Activated naive CD4-positive, alpha-beta T cell treated with anti-CD3 and anti-CD28 coated beads, Interleukin-2, amount 50 U/mL, for 72 hours (primary cell): ENCODE data around the gene PLCB4. TPM values are rescaled to one million over a fixed set of nuclear protein-coding genes. Genes with fewer than 3 reads are reported as not detected.

Source experiments
- ATAC-seq, 2 donors: fragments of 150-1000 bp; cut with Tn5 transposase; 2 replicates each; pipeline ENCODE4 v1.10.0; 2021; ENCODE audit warnings: mild to moderate bottlenecking in 2 of 2, moderate library complexity in 2 of 2
- DNase-seq, 2 donors: peaks; one replicate each; pipeline ENCODE4 v3.0.0; 2021 to 2022; ENCODE audit warnings: low spot score in 2 of 2
- H3K27ac Mint-ChIP-seq, 2 donors: one replicate each; pipeline ENCODE4 v1.8.0; 2022; ENCODE audit warnings: mild to moderate bottlenecking in 2 of 2, mixed read lengths in 2 of 2
- H3K36me3 Mint-ChIP-seq, 2 donors: one replicate each; pipeline ENCODE4 v1.8.0; 2022; ENCODE audit warnings: mixed read lengths in 2 of 2
- H3K9me3 Mint-ChIP-seq, 2 donors: one replicate each; pipeline ENCODE4 v1.8.0; 2022; ENCODE audit warnings: mixed read lengths in 2 of 2
- total RNA-seq, 2 donors: library from RNA; stranded (reverse); gene quantifications; one replicate each; pipeline ENCODE4 v1.2.3, GENCODE V29; 2022

Gene PLCB4
- total RNA-seq, 2 donors from 2014 or later, result not detected

DNA sequence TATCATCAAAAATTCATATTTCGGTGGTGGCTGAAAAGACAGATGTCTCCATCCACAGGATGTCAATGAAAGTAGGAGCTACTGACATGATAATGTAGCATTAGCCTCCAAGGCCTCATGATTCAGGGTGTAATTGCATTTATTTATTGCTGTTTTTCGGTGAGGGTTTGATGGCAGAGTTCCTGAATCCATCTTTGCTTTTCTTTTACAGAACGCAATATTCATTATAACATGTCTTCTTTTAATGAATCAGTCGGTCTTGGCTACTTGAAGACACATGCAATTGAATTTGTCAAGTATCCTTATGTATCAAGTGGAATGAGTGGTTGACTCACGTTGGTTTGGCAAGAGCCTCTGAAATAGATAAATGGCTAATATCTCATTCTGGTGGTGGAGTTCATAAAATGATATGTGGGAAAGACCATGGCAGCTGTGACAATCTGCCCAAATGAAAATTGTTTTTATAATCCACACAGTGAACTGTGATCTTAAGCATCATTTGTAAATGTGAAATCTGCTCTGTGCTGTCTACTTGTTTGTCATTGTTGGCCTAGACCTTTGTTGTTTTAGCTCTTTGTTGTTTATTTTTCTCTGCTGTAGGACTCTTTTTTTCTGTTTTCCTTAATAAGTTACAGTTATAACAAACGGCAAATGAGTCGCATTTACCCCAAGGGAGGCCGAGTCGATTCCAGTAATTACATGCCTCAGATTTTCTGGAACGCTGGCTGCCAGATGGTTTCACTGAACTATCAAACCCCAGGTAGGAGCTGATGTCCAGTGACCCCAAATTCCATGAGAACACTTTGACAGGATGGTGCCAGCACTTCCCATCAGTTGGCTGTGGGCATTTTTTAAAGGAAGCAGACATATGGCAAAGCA, 339.8 kb downstream of the PLCB4 start:
- DNase-seq, result no peak
- ATAC-seq, result no peak
- H3K36me3 Mint-ChIP-seq, result no peaks in the 10 kb centered on the region

GRCh38 chr20:9409352-9409751, 340.5 kb downstream of the PLCB4 start:
- no peaks in the 10 kb centered on the region for H3K36me3 Mint-ChIP-seq
- no peaks in the 10 kb centered on the region for H3K9me3 Mint-ChIP-seq
- H3K27ac Mint-ChIP-seq, result no peak overlapping the region
- ATAC-seq (no peak), DNase-seq (no peak)

More for the DNA sequence above, 339.8 kb downstream of the PLCB4 start:
- Mint-ChIP-seq H3K9me3 (no peaks in the 10 kb centered on the region), H3K27ac (no peak overlapping the region)

GRCh38 chr20:9409981-9410380, 341.1 kb downstream of the PLCB4 start:
- H3K9me3 Mint-ChIP-seq, result no peaks in the 10 kb centered on the region
- ATAC-seq, result no peak
- DNase-seq, result no peak
- no peaks in the 10 kb centered on the region for H3K36me3 Mint-ChIP-seq
- H3K27ac Mint-ChIP-seq, result no peak overlapping the region

DNA sequence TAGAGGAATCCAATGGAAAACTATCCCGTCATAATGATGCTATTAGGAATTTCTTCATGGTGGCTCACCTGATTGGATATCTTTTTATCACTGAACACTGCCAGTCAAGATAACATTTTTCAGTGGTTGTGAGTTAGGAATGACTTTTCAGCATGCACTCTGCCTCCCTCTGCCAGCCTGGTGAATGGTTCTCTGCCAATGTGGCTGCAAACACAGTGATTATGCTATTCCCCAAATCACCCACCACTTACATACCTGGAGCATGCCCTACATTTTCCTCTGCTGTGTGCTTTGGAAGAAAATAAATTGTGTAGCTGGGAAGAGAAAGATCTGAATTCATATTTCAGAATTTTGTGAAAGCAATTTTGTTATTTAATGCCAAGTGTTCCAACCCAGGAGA, 342.9 kb downstream of the PLCB4 start:
- Mint-ChIP-seq H3K27ac (no peak overlapping the region), H3K9me3 (no peaks in the 10 kb centered on the region), H3K36me3 (no peaks in the 10 kb centered on the region)
- DNase-seq (no peak), ATAC-seq (no peak)

GRCh38 chr20:9412309-9412708, 343.4 kb downstream of the PLCB4 start:
- no peaks in the 10 kb centered on the region for H3K9me3 Mint-ChIP-seq
- DNase-seq (no peak), ATAC-seq (no peak)
- no peak overlapping the region for H3K27ac Mint-ChIP-seq
- no peaks in the 10 kb centered on the region for H3K36me3 Mint-ChIP-seq

DNA sequence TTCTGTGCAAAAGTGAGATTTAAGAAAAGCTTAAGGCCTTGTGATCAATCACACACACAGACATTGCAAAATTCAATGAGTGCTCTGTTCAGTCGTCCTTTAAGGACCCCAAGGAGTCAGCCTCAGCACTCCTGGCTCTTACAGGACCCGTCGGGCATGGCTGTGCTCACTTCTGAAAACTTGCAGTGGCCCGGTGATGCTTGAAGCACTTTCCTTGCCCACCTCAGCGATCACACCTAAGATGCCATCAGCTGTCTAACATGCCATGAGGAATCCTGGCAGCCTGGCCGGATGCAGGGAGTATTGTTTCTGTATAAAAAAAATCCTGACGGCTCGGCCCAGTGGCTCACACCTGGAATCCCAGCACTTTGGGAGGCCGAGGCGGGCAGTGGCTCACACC, 344.1 kb downstream of the PLCB4 start:
- DNase-seq (no peak), ATAC-seq (no peak)
- H3K9me3 Mint-ChIP-seq, result no peaks in the 10 kb centered on the region
- no peaks in the 10 kb centered on the region for H3K36me3 Mint-ChIP-seq
- no peak overlapping the region for H3K27ac Mint-ChIP-seq

- H3K27ac Mint-ChIP-seq, result no peak overlapping the region
- ATAC-seq (no peak), DNase-seq (no peak)
- H3K36me3 Mint-ChIP-seq, result no peaks in the 10 kb centered on the region
- H3K9me3 Mint-ChIP-seq, result no peaks in the 10 kb centered on the region
These were observed 346.5 kb downstream of the PLCB4 start for GRCh38 chr20:9415426-9415825.

- ATAC-seq (no peak), DNase-seq (no peak)
- Mint-ChIP-seq H3K27ac (no peak overlapping the region), H3K36me3 (no peaks in the 10 kb centered on the region), H3K9me3 (no peaks in the 10 kb centered on the region)
These were observed 347.5 kb downstream of the PLCB4 start for GRCh38 chr20:9416421-9416820.

DNA sequence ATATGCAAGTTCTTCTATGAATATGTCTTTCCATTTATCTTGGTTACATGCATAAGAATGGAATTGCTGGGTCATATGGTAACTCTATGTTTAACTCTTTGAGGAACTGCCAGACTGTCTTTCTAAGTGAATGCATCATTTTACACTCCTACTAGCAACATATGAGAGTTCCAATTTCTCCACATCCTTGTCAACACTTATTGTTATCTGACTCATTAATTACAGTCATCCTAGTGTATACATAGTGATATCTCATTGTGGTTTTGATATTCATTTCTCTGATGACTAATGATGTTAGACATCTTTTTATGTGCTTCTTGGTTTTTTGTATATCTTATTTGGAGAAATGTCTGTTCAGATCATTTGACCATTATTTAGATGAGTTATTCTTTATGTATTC, 348.8 kb downstream of the PLCB4 start:
- H3K27ac Mint-ChIP-seq, result no peak overlapping the region
- ATAC-seq (peak in 1 of 2 donors; percentile 98), DNase-seq (no peak)
- H3K36me3 Mint-ChIP-seq, result no peaks in the 10 kb centered on the region
- no peaks in the 10 kb centered on the region for H3K9me3 Mint-ChIP-seq

GRCh38 chr20:9422321-9423057, 353.6 kb downstream of the PLCB4 start:
- Mint-ChIP-seq H3K9me3 (no peaks in the 10 kb centered on the region), H3K36me3 (no peaks in the 10 kb centered on the region), H3K27ac (no peak overlapping the region)
- ATAC-seq, result no peak
- DNase-seq, result no peak

GRCh38 chr20:9424551-9424950, 355.7 kb downstream of the PLCB4 start:
- Mint-ChIP-seq H3K27ac (no peak overlapping the region), H3K36me3 (no peaks in the 10 kb centered on the region), H3K9me3 (no peaks in the 10 kb centered on the region)
- DNase-seq (no peak), ATAC-seq (no peak)

DNA sequence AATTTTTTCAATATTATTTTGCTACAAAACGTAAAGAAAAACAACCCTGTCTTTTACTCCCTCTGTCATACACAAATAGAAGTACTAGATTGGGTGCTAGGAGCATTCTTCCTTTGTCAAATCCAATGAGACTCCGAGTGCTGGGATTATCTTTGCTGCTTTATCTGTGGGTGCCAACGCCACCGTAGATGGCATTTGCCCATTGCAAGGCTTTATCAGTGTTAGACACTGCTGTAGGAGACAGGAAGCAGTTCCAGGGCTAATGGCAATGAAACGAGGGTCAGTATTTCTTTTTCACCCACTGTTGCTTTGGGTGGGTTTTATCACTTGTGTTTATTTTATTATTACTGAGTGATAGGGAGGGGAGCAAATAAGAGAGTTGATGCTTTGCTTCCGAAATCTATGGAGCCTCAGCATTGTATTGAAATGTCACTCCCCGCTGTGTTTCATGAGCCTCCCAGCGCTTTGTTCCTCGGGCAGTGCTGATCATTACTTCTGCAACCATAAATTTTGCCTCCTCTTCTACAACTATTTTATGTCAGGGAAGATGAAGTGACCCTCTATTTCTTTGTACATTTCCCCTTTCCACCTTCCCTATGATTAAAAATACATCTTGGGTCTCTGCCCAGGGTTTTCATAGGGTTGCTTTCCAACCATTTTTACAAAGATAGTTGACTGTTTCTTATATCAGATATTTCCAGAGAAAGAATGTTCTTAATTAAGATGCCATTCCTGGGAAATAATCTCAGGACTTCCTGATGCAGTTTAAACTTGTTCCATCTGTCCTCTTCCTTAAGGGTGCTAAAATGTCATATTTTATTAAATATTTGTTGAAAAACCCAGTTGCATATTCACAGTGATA, 358.8 kb downstream of the PLCB4 start:
- DNase-seq, result no peak
- H3K36me3 Mint-ChIP-seq, result no peaks in the 10 kb centered on the region
- no peaks in the 10 kb centered on the region for H3K9me3 Mint-ChIP-seq
- no peak for ATAC-seq
- H3K27ac Mint-ChIP-seq, result no peak overlapping the region

- no peak overlapping the region for H3K27ac Mint-ChIP-seq
- ATAC-seq, result no peak
- no peaks in the 10 kb centered on the region for H3K36me3 Mint-ChIP-seq
- H3K9me3 Mint-ChIP-seq, result no peaks in the 10 kb centered on the region
- no peak for DNase-seq
These were observed 359.4 kb downstream of the PLCB4 start for GRCh38 chr20:9428292-9428607.

- Mint-ChIP-seq H3K9me3 (peaks cover 15 to 32% of the 10 kb centered on the region in 2 donors), H3K27ac (no peak overlapping the region), H3K36me3 (peaks cover 5 to 15% of the 10 kb centered on the region in 2 donors)
- no peak for DNase-seq
- no peak for ATAC-seq
These were observed 370.9 kb downstream of the PLCB4 start for GRCh38 chr20:9439806-9440205.

GRCh38 chr20:9440892-9441291, 372.0 kb downstream of the PLCB4 start:
- peaks cover 5 to 15% of the 10 kb centered on the region in 2 donors for H3K36me3 Mint-ChIP-seq
- peaks cover 15 to 32% of the 10 kb centered on the region in 2 donors for H3K9me3 Mint-ChIP-seq
- ATAC-seq (no peak), DNase-seq (no peak)
- no peak overlapping the region for H3K27ac Mint-ChIP-seq

DNA sequence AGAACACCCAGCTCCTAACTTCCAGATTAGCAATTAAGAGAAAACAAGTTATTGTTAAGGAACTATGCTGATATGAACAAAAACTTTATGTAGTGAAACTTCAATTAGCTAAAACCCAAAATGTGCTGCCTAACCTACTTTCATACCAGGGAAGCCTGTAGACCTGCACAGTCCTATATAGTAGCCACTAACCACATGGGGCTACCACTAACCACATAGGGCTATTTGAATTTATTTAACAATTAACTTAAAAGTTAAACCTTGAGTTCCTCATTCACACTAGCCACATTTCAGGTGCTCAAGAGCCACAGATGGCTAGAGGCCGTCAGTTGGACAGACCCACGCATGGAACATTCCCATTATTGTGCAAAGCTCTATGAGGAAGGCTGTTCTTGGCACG, 373.1 kb downstream of the PLCB4 start:
- Mint-ChIP-seq H3K27ac (no peak overlapping the region), H3K36me3 (peaks cover 5 to 15% of the 10 kb centered on the region in 2 donors), H3K9me3 (peaks cover 15 to 28% of the 10 kb centered on the region in 2 donors)
- DNase-seq, result no peak
- no peak for ATAC-seq

GRCh38 chr20:9442858-9443257, 374.0 kb downstream of the PLCB4 start:
- peaks cover 5 to 7% of the 10 kb centered on the region in 2 donors for H3K36me3 Mint-ChIP-seq
- DNase-seq, result no peak
- H3K27ac Mint-ChIP-seq, result no peak overlapping the region
- ATAC-seq, result peak in 1 of 2 donors; percentile 61
- H3K9me3 Mint-ChIP-seq, result peaks cover 15 to 22% of the 10 kb centered on the region in 2 donors
